SK-N-DZ (cell line): Measurements from ENCODE around the gene SURF1.
"Not testable (repeated sequence)": the region's sequence is repeated elsewhere in the genome, so short reads cannot be mapped to it uniquely, and the experiment has no call there.

ENCODE experiments used
- DNase-seq: peaks from one replicate; pipeline ENCODE4 v3.0.0-alpha.2; 2015; ENCODE audit warnings: low spot score

SURF1 gene

GRCh38 chr9:133384736-133385321 lies 28.5 kb upstream of the SURF1 start:
- no peak for DNase-seq

- DNase-seq: no peak
These were observed 27.2 kb upstream of the SURF1 start for GRCh38 chr9:133383438-133383837.

- no peak for DNase-seq
These were observed 26.3 kb upstream of the SURF1 start for GRCh38 chr9:133382507-133383141.

- no peak for DNase-seq
These were observed 24.4 kb upstream of the SURF1 start for GRCh38 chr9:133380734-133381133.

GRCh38 chr9:133379153-133380086 lies 23.1 kb upstream of the SURF1 start:
- no peak for DNase-seq

- DNase-seq: no peak
These were observed 22.2 kb upstream of the SURF1 start for GRCh38 chr9:133378408-133378962.

GRCh38 chr9:133377721-133378216 lies 21.5 kb upstream of the SURF1 start:
- DNase-seq: no peak

- DNase-seq: not testable (repeated sequence)
These were observed 21.0 kb upstream of the SURF1 start for GRCh38 chr9:133377280-133377679.

GRCh38 chr9:133375724-133376654 lies 19.7 kb upstream of the SURF1 start, which contains the start of the genes STKLD1 and SURF4:
STKLD1 (plus strand) TSS chr9:133376366; CDS start chr9:133376474, 108 bp downstream.
SURF4 (minus strand) TSS chr9:133376060; CDS start chr9:133375969, 91 bp downstream.
- peak; percentile 95 for DNase-seq

- DNase-seq: no peak
These were observed 18.9 kb upstream of the SURF1 start for GRCh38 chr9:133375116-133375723.

- DNase-seq: no peak
These were observed 18.4 kb upstream of the SURF1 start for GRCh38 chr9:133374612-133375115.

GRCh38 chr9:133372144-133372543 lies 15.9 kb upstream of the SURF1 start:
- no peak for DNase-seq

GRCh38 chr9:133371261-133371711 lies 15.0 kb upstream of the SURF1 start:
- DNase-seq: no peak

GRCh38 chr9:133370685-133371084 lies 14.4 kb upstream of the SURF1 start:
- DNase-seq: no peak

GRCh38 chr9:133369933-133370332 lies 13.6 kb upstream of the SURF1 start:
- DNase-seq: no peak

GRCh38 chr9:133369422-133369821 lies 13.1 kb upstream of the SURF1 start:
- DNase-seq: no peak

GRCh38 chr9:133368249-133368881 lies 12.1 kb upstream of the SURF1 start:
- no peak for DNase-seq

GRCh38 chr9:133367778-133368177 lies 11.5 kb upstream of the SURF1 start:
- DNase-seq: no peak

GRCh38 chr9:133367221-133367620 lies 10.9 kb upstream of the SURF1 start:
- DNase-seq: no peak
